ENCODE results near the gene STOX1. TPM values are rescaled to one million over a fixed set of nuclear protein-coding genes. Genes with fewer than 3 reads are reported as not detected.
"Not testable (repeated sequence)": the region's sequence is repeated elsewhere in the genome, so short reads cannot be mapped to it uniquely, and the experiment has no call there.

STOX1 gene
- total and polyA plus RNA-seq, 9 donors = 0.71 to 11.5 (median 1.3) TPM

DNA sequence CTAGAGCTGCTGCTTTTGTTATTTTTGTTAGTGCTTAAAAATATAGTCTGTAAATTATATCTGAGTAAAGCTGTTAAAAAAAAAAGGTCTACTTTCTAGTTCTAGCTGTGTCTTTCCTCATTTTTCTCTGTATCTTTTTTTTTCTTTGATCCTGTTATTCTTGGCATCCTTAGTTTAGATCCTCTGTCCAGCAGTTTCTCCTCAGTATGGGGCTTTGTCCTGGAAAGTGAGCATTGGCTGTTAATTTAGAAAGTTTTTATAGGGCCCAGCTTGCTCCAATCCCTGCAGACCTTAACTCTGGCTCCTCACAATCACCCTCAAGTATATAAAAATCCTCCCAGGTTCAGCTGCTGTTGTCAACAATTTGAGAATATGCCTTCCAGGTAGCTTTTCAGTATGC, 97.3 kb downstream of the STOX1 start:
- no peaks in the 10 kb centered on the region for H3K9me3 ChIP-seq
- peaks cover 1% of the 10 kb centered on the region for H3K4me1 ChIP-seq (ENCODE audit: insufficient read depth)
- TF ChIP-seq CTCF (IDR thresholded peaks at IDR 0.05) (no peak), POLR2A (IDR thresholded peaks at IDR 0.05) (no peak), EP300 (IDR thresholded peaks at IDR 0.05) (no peak)
- no peak overlapping the region for H3K4me3 ChIP-seq
- H3K36me3 ChIP-seq = no peaks in the 10 kb centered on the region
- DNase-seq = no peak
- intact Hi-C loops (cut with DNase I) = no loop called here
- H3K27ac ChIP-seq = no peak overlapping the region
- H3K27me3 ChIP-seq = no peaks in the 10 kb centered on the region

DNA sequence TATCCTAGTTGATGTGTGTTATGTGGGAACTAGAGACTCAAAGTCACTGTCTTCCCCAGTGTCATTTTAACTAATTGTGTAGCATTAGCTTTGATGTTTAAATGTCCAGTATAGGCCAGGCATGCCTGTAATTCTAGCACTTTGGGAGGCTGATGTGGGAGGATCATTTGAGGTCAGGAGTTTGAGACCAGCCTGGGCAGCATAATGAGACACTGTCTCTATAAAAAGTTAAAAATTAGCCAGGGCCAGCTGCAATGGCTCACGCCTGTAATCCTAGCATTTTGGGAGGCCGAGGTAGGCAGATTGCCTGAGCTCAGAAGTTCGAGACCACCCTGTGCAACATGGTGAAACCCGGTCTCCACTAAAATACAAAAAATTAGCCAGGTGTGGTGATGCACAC, 98.2 kb downstream of the STOX1 start:
- Histone ChIP-seq H3K4me1 (ENCODE audit: insufficient read depth) (peaks cover 1% of the 10 kb centered on the region), H3K36me3 (no peaks in the 10 kb centered on the region), H3K27ac (no peak overlapping the region), H3K9me3 (no peaks in the 10 kb centered on the region), H3K27me3 (no peaks in the 10 kb centered on the region), H3K4me3 (no peak overlapping the region)
- WGBS, 3 donors = 96 to 97% (median 97%) methylated on average over 4 of the region's 4 CpGs
- DNase-seq = no peak
- no peak for TF ChIP-seq CTCF (IDR thresholded peaks at IDR 0.05)
- TF ChIP-seq EP300 (IDR thresholded peaks at IDR 0.05) = no peak
- no peak for TF ChIP-seq POLR2A (IDR thresholded peaks at IDR 0.05)
- intact Hi-C loops (cut with DNase I) = no loop called here

- H3K4me3 ChIP-seq; intact Hi-C loops (cut with DNase I); H3K36me3 ChIP-seq; DNase-seq; H3K27me3 ChIP-seq; H3K27ac ChIP-seq; H3K4me1 ChIP-seq (ENCODE audit: insufficient read depth); H3K9me3 ChIP-seq: not testable (repeated sequence)
- WGBS, 3 donors = 90 to 100% (median 96%) methylated on average over 2 of the region's 2 CpGs
Observed at GRCh38 chr10:68929157-68929556, 101.8 kb downstream of the STOX1 start.

DNA sequence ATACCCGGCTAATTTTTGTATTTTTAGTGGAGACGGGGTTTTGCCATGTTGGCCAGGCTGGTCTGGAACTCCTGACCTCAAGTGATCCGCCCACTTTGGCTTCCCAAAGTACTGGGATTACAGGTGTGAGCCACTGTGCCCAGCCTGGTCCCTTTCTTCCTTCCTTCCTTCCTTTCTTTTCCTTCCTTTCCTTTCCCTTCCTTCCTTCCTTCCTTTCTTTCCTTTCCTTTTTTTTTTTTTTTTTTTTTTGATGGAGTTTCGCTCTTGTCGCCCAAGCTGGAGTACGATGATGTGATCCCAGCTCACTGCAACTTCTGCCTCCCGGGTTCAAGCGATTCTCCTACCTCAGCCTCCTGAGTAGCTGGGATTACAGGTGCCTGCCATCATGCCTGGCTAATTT, 102.6 kb downstream of the STOX1 start:
- H3K9me3 ChIP-seq; H3K36me3 ChIP-seq; H3K27ac ChIP-seq; DNase-seq; H3K4me3 ChIP-seq; intact Hi-C loops (cut with DNase I); H3K27me3 ChIP-seq; H3K4me1 ChIP-seq (ENCODE audit: insufficient read depth): not testable (repeated sequence)
- WGBS, 3 donors = 95 to 98% (median 97%) methylated on average over 8 of the region's 8 CpGs

DNA sequence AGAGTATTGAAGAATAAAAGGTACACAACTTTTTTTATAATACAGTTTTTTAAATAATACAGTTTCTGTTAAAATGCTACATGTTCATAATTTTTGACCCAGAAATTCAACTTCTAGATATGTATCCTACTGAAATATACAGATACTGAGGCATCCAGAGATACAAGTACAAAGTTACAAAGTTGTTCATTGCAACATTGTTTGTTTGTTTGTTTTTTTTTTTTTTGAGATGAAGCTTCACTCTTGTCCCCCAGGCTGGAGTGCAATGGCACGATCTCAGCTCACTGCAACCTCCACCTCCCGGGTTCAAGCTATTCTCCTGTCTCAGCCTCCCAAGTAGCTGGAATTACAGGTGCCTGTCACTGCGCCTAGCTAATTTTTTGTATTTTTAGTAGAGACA, 105.5 kb downstream of the STOX1 start:
- H3K27ac ChIP-seq; H3K27me3 ChIP-seq; intact Hi-C loops (cut with DNase I); DNase-seq; H3K36me3 ChIP-seq; H3K9me3 ChIP-seq; H3K4me1 ChIP-seq (ENCODE audit: insufficient read depth); H3K4me3 ChIP-seq: not testable (repeated sequence)
- WGBS, 3 donors = 95 to 98% (median 95%) methylated on average over 3 of the region's 3 CpGs

DNA sequence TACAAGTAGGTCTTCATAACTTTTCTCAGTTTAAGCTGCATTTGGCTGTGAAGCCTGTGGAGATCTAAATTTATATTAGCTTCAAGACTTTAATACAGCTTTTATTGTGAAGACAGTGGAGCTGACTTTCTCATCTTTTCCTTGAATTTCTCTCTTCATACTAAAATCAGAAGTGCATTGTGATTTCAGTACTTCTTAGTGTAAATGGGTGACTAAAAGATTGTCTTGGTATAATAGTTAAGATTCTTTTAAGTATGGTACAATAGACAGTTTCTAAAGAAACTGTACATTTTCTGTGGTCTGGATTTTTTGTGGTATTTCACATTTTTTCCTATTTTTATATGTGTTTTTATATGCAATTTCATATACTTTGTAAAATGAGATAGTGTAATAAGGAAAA, 107.7 kb downstream of the STOX1 start:
- Histone ChIP-seq H3K4me3 (no peak overlapping the region), H3K27me3 (no peaks in the 10 kb centered on the region), H3K27ac (no peak overlapping the region), H3K4me1 (ENCODE audit: insufficient read depth) (no peaks in the 10 kb centered on the region), H3K36me3 (no peaks in the 10 kb centered on the region), H3K9me3 (no peaks in the 10 kb centered on the region)
- TF ChIP-seq CTCF (IDR thresholded peaks at IDR 0.05) (no peak), POLR2A (IDR thresholded peaks at IDR 0.05) (no peak), EP300 (IDR thresholded peaks at IDR 0.05) (no peak)
- no peak for DNase-seq
- intact Hi-C loops (cut with DNase I) = no loop called here

Measured in ovary (tissue), 9 donors.